BE2C (cell line): ENCODE results near the gene ROBO1.

Experiments used
- DNase-seq: peaks from one replicate; pipeline ENCODE4 v3.0.0-alpha.2; 2020
- H3K27me3 ChIP-seq: fragments of 250-450 bp; sonication (Bioruptor Pico); 2 replicates; pipeline ENCODE4 v1.5.1; 2020; ENCODE audit warnings: mild to moderate bottlenecking
- H3K36me3 ChIP-seq: fragments of 250-450 bp; sonication (Bioruptor Pico); 2 replicates; pipeline ENCODE4 v1.5.1; 2020; ENCODE audit warnings: mild to moderate bottlenecking
- H3K4me1 ChIP-seq: fragments of 250-450 bp; sonication (Bioruptor Pico); 2 replicates; pipeline ENCODE4 v1.5.1; 2020
- H3K4me3 ChIP-seq: 2 replicates; pipeline ENCODE4 v1.5.1; 2011; ENCODE audit warnings: low read depth, low read length
- H3K9me3 ChIP-seq: fragments of 250-450 bp; sonication (Bioruptor Pico); 2 replicates; pipeline ENCODE4 v1.5.1; 2020
- CTCF ChIP-seq: IDR thresholded peaks from 2 replicates; pipeline ENCODE4 v1.5.1; 2012; ENCODE audit warnings: mild to moderate bottlenecking, low read depth, low read length

The ROBO1 gene

DNA sequence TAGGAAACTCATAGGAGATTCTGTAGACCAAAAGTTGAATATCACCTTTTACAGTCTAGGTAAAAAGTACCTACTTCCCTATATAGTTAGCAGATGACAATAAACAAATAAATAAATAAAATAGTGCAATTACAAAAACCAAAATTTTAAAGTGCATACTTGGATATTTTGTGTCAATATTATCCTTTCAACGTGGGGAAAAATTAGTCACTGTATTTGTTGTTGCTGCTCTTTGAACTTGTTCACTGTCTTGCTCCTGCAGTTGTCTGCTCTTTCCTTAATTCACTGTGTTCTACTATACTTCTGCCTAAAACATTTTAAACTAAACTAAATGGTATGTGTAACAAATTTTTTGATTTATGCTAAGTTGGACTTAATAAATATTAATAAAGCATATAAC lies 889.0 kb downstream of the ROBO1 start:
- TF ChIP-seq CTCF, result no peak
- no peaks in the 10 kb centered on the region for H3K9me3 ChIP-seq
- no peaks in the 10 kb centered on the region for H3K36me3 ChIP-seq
- H3K4me3 ChIP-seq, result no peak overlapping the region
- DNase-seq, result no peak
- no peaks in the 10 kb centered on the region for H3K4me1 ChIP-seq
- H3K27me3 ChIP-seq, result no peaks in the 10 kb centered on the region

DNA sequence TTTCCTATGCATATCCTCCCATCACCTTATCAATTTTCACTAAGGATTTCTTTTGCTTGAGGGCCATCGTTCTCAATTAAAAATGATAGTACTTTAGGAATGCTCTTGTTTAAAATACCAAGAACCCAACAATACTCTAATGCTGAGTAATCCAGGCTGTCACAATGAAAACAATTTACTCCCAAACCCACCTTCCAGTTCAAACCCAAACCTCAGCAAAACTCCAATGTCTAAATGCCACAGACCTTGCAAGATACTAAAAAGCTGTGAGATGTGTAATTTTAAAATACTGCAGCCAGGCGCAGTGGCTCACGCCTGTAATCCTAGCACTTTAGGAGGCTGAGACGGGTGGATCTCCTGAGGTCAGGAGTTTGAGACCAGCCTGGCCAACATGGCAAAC lies 889.8 kb downstream of the ROBO1 start:
- Histone ChIP-seq H3K4me1 (no peaks in the 10 kb centered on the region), H3K9me3 (no peaks in the 10 kb centered on the region), H3K36me3 (no peaks in the 10 kb centered on the region), H3K27me3 (no peaks in the 10 kb centered on the region), H3K4me3 (no peak overlapping the region)
- no peak for DNase-seq
- TF ChIP-seq CTCF, result no peak

- DNase-seq, result no peak
- Histone ChIP-seq H3K27me3 (no peaks in the 10 kb centered on the region), H3K4me3 (no peak overlapping the region), H3K9me3 (no peaks in the 10 kb centered on the region), H3K36me3 (no peaks in the 10 kb centered on the region), H3K4me1 (no peaks in the 10 kb centered on the region)
- TF ChIP-seq CTCF, result no peak
These were observed 891.9 kb downstream of the ROBO1 start for GRCh38 chr3:78875851-78876250.

DNA sequence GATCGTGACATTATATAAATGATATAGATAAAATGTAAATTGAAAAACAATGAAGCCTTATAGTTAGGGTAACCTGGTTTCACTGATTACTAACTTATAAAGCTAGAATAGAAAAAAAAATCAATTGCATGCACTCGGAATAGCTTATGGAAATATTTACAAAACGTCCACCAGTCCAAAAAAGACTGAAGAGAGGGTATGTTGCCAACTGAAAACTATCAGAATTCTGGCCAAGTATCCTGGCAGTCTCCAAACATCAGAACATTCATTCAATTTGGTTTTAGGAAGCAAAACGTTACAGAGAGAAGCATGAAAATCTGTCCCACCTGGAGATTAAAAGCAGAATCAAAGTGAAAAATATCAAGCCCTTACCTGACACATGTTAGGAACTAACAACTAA lies 892.4 kb downstream of the ROBO1 start:
- Histone ChIP-seq H3K4me1 (no peaks in the 10 kb centered on the region), H3K4me3 (no peak overlapping the region), H3K36me3 (no peaks in the 10 kb centered on the region), H3K9me3 (no peaks in the 10 kb centered on the region), H3K27me3 (no peaks in the 10 kb centered on the region)
- no peak for TF ChIP-seq CTCF
- no peak for DNase-seq

DNA sequence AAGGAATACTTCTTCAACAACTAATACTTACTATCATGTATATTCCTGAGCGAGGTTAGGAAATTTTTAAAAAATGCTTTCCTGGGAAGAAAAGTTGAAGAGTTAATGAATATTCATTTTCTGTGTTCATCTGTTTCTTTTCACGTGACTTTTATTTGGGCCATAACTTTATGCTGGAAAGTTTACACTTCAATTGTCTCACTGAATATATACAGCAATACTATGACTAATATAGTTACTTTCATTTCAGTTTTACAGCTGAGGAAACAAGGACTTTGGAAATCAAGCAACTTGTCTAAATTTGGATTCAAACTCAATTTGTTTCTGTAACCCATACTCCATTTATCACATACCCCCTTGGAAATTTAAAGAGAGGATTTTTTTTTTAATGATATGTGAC lies 894.2 kb downstream of the ROBO1 start:
- TF ChIP-seq CTCF, result no peak
- Histone ChIP-seq H3K4me3 (no peak overlapping the region), H3K4me1 (no peaks in the 10 kb centered on the region)

GRCh38 chr3:78872195-78872594 lies 895.6 kb downstream of the ROBO1 start:
- H3K9me3 ChIP-seq, result no peaks in the 10 kb centered on the region
- peak; percentile 40 for DNase-seq
- H3K27me3 ChIP-seq, result no peaks in the 10 kb centered on the region
- peak overlapping the region; percentile 10 for H3K4me3 ChIP-seq
- H3K36me3 ChIP-seq, result no peaks in the 10 kb centered on the region
- no peak for TF ChIP-seq CTCF
- H3K4me1 ChIP-seq, result 0 out of 2 replicates have a peak, but pooled peaks cover 4% of the 10 kb centered on the region

More for the DNA sequence above, 894.2 kb downstream of the ROBO1 start:
- H3K9me3 ChIP-seq, result no peaks in the 10 kb centered on the region
- H3K27me3 ChIP-seq, result no peaks in the 10 kb centered on the region
- no peak for DNase-seq
- H3K36me3 ChIP-seq, result no peaks in the 10 kb centered on the region
